Left lung (tissue), 10 donors: ENCODE results near the gene NIN. TPM values are rescaled to one million over a fixed set of nuclear protein-coding genes. Genes with fewer than 3 reads are reported as not detected.
A peak's percentile ranks its signal among the peaks of the same experiment; 100 is the strongest.

Source experiments
- ATAC-seq: fragments of 200-7000 bp; cut with Tn5 transposase; one replicate; pipeline ENCODE4 v1.9.1; 2020; ENCODE audit warnings: moderate library complexity
- DNase-seq, 4 donors: peaks; one replicate each; pipeline ENCODE4 v3.0.0-alpha.2; 2013 to 2020
- H3K27ac ChIP-seq, 2 donors: fragments of 200-600 bp; sonication (generic) in 1 of 2; one replicate each; pipeline versions ENCODE4 v1.5.0 to v1.8.0; 2020 to 2021
- H3K27me3 ChIP-seq, 2 donors: fragments of 200-600 bp; sonication (generic) in 1 of 2; one replicate each; pipeline versions ENCODE4 v1.5.0 to v1.8.0; 2020 to 2021
- H3K36me3 ChIP-seq, 2 donors: fragments of 200-600 bp; sonication (generic) in 1 of 2; one replicate each; pipeline versions ENCODE4 v1.5.0 to v1.8.0; 2020 to 2021
- H3K4me1 ChIP-seq, 2 donors: fragments of 200-600 bp; one replicate each; pipeline ENCODE4 v1.8.0; 2021
- H3K4me3 ChIP-seq, 2 donors: fragments of 200-600 bp; sonication (generic) in 1 of 2; one replicate each; pipeline versions ENCODE4 v1.5.0 to v1.8.0; 2020 to 2021; ENCODE audit warnings: mild to moderate bottlenecking in 1 of 2
- H3K9me3 ChIP-seq, 2 donors: fragments of 200-600 bp; sonication (generic) in 1 of 2; one replicate each; pipeline versions ENCODE4 v1.5.0 to v1.8.0; 2020 to 2021
- CTCF ChIP-seq, 2 donors: fragments of 200-600 bp; sonication (generic) in 1 of 2; IDR thresholded peaks; one replicate each; pipeline versions ENCODE4 v1.5.0 to v1.8.0; 2021; ENCODE audit warnings: antibody characterized with exemption in 2 of 2
- intact Hi-C, 2 donors: fragments of 100-400 bp; cut with DNase I; formaldehyde crosslinking; loops; one replicate each; pipeline versions ENCODE4 v1.11.2 to v1.14.2; 2022
- polyA plus RNA-seq, 6 donors: library from polyadenylated mRNA; unstranded; fragments of 120-200 nt; gene quantifications; one replicate each; pipeline ENCODE4 v1.2.1, GENCODE V29; 2013; ENCODE audit not compliant: insufficient read length in 6 of 6
- total RNA-seq, 2 donors: library from RNA; stranded (reverse); fragmentation: NEBNext Ultra II Directional; extraction: Animal tissue kit (Norgen Biotek cat#: 25700); gene quantifications; one replicate each; pipeline ENCODE4 v1.2.1, GENCODE V29; 2021
- donor health status: DM: no; HTN: yes; CAD: no.
- donor health status: DM: no; HTN: no; CAD: no.

The NIN gene
- total and polyA plus RNA-seq, 8 donors = 25.2 to 49.6 (median 29.5) TPM

DNA sequence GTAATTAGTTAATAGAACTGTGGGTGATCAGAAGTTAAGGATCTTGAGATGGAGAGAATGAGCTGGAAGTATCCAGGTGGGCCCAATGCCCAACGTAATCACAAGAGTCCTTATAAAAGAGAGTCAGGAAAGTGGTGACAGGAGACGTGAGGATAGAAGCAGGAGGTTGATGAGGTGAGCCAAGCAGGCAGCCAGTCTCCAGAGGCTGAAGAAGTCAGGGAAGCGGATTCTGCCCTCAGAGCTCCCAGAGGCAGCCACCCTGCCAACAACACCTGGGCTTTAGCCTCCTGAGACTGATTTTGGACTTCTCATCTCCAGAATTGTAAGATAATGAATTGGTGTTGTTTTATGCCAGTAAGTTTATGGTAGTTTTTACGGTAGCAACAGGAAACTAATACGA, 152.8 kb downstream of the NIN start:
- DNase-seq = no peak
- Histone ChIP-seq H3K4me1 (peaks cover 5 to 19% of the 10 kb centered on the region in 2 donors), H3K27me3 (no peaks in the 10 kb centered on the region), H3K9me3 (no peaks in the 10 kb centered on the region), H3K4me3 (no peak overlapping the region), H3K36me3 (no peaks in the 10 kb centered on the region), H3K27ac (peak overlapping the region in 1 of 2 donors; percentile 55)
- ATAC-seq = no peak
- intact Hi-C loops = no loop called here
- TF ChIP-seq CTCF (IDR thresholded peaks at IDR 0.05) = no peak

DNA sequence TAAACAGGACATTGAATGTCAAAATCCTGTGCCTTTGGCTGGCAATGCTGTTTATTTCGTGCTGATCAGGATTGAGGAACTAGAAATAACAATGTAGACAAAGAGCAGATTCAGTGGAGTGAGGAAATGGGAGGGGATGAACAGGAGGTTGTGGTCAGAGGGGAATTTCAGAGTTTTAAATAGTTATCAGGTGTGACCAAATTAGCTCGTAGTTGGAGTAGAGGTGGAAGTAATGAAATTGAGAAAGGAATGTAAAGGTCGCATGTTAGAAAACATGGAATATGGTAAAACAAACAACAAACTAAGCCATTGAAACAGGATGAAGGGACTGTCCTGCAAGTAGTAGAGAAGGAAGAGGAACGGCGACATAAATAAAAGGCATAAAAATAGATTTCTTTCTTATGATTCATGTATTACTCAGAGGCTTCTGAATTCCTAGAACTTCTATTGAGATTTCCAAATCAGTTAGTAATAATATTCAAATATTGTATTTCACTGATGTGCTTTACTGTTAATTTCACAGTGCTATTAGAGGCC, 153.4 kb downstream of the NIN start:
- intact Hi-C loops = no loop called here
- peaks cover 5 to 19% of the 10 kb centered on the region in 2 donors for H3K4me1 ChIP-seq
- no peaks in the 10 kb centered on the region for H3K27me3 ChIP-seq
- no peak overlapping the region for H3K4me3 ChIP-seq
- no peak for TF ChIP-seq CTCF (IDR thresholded peaks at IDR 0.05)
- no peaks in the 10 kb centered on the region for H3K9me3 ChIP-seq
- H3K36me3 ChIP-seq = no peaks in the 10 kb centered on the region
- H3K27ac ChIP-seq = peak overlapping the region; percentile 16 to 55
- DNase-seq (no peak), ATAC-seq (peak; percentile 61)

- DNase-seq (no peak), ATAC-seq (no peak)
- Histone ChIP-seq H3K9me3 (no peaks in the 10 kb centered on the region), H3K27me3 (no peaks in the 10 kb centered on the region), H3K27ac (peak overlapping the region; percentile 16 to 55), H3K36me3 (no peaks in the 10 kb centered on the region), H3K4me1 (peaks cover 5 to 19% of the 10 kb centered on the region in 2 donors), H3K4me3 (no peak overlapping the region)
- no peak for TF ChIP-seq CTCF (IDR thresholded peaks at IDR 0.05)
- intact Hi-C loops = no loop called here
Measured at GRCh38 chr14:50676814-50677516, 154.0 kb downstream of the NIN start.

DNA sequence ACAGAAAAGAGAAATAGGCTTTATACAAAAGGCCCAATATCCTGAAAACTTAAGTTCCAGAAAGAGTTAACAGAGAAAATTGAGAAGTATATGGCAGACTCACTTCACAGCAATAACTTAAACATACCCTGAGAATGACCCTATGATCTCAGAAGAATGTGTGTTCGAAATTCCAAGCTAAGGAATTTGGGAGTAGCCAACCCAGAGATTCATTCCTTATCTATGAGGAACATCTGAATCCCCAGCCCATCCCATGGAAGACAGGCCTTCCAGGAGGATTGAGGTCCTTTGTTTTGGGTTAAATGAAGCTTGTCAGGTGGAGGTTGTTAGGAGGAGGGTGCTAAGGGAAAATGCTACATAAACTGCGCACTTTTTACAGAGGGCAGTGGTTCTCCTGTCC, 155.4 kb downstream of the NIN start:
- intact Hi-C loops = no loop called here
- ATAC-seq = no peak
- no peak for DNase-seq
- TF ChIP-seq CTCF (IDR thresholded peaks at IDR 0.05) = no peak
- no peaks in the 10 kb centered on the region for H3K36me3 ChIP-seq
- H3K27me3 ChIP-seq = no peaks in the 10 kb centered on the region
- no peak overlapping the region for H3K27ac ChIP-seq
- H3K9me3 ChIP-seq = no peaks in the 10 kb centered on the region
- H3K4me3 ChIP-seq = no peak overlapping the region
- H3K4me1 ChIP-seq = peaks cover 5 to 19% of the 10 kb centered on the region in 2 donors

GRCh38 chr14:50670866-50671256, 160.1 kb downstream of the NIN start:
- intact Hi-C loops = no loop called here
- H3K4me3 ChIP-seq = no peak overlapping the region
- H3K27ac ChIP-seq = no peak overlapping the region
- no peak for ATAC-seq
- DNase-seq = no peak
- H3K4me1 ChIP-seq = peaks cover 0 to 24% of the 10 kb centered on the region in 2 donors
- H3K9me3 ChIP-seq = no peaks in the 10 kb centered on the region
- no peaks in the 10 kb centered on the region for H3K36me3 ChIP-seq
- no peak for TF ChIP-seq CTCF (IDR thresholded peaks at IDR 0.05)
- H3K27me3 ChIP-seq = peaks cover 0 to 3% of the 10 kb centered on the region in 2 donors
